Mesendoderm (in vitro differentiated cells): ENCODE data around the gene NT5C1B.

ENCODE experiments used
- DNase-seq: peaks from one replicate; pipeline ENCODE4 v3.0.0; 2013
- H2AK5ac ChIP-seq: 2 replicates; pipeline ENCODE4 v1.6.1; 2013; ENCODE audit warnings: low read length, inconsistent platforms
- H2BK120ac ChIP-seq: 2 replicates; pipeline ENCODE4 v1.6.1; 2013; ENCODE audit warnings: low read depth, mild to moderate bottlenecking, low read length, moderate library complexity, mixed read lengths
- H2BK15ac ChIP-seq: replicated peaks from 2 replicates; pipeline ENCODE4 v1.6.1; 2013; ENCODE audit warnings: low read depth, mild to moderate bottlenecking, moderate library complexity
- H2BK5ac ChIP-seq: 2 replicates; pipeline ENCODE4 v1.6.1; 2013; ENCODE audit warnings: low read length, inconsistent platforms
- H3K18ac ChIP-seq: 2 replicates; pipeline ENCODE4 v1.6.1; 2013; ENCODE audit warnings: mild to moderate bottlenecking, low read length, mixed read lengths
- H3K23ac ChIP-seq: one replicate; pipeline ENCODE4 v1.6.1; 2013; ENCODE audit warnings: low read length
- H3K27ac ChIP-seq: 2 replicates; pipeline ENCODE4 v1.5.1; 2013; ENCODE audit warnings: low read depth, mild to moderate bottlenecking, inconsistent platforms, low read length, moderate library complexity
- H3K27me3 ChIP-seq: 2 replicates; pipeline ENCODE4 v1.6.1; 2013; ENCODE audit warnings: low read length, control low read depth, mild to moderate bottlenecking, inconsistent platforms; ENCODE audit not compliant: insufficient read depth, poor library complexity
- H3K36me3 ChIP-seq: 2 replicates; pipeline ENCODE4 v1.6.1; 2013; ENCODE audit warnings: low read length, inconsistent platforms; ENCODE audit not compliant: control insufficient read depth, insufficient read depth
- H3K4ac ChIP-seq: one replicate; pipeline ENCODE4 v1.6.1; 2013; ENCODE audit warnings: low read depth, mild to moderate bottlenecking, low read length, moderate library complexity
- H3K4me1 ChIP-seq: 2 replicates; pipeline ENCODE4 v1.6.1; 2013; ENCODE audit warnings: low read depth, low read length, inconsistent platforms; ENCODE audit not compliant: control insufficient read depth
- H3K4me2 ChIP-seq: 2 replicates; pipeline ENCODE4 v1.6.1; 2013; ENCODE audit warnings: low read length
- H3K4me3 ChIP-seq: 2 replicates; pipeline ENCODE4 v1.5.1; 2013; ENCODE audit warnings: mild to moderate bottlenecking, low read length
- H3K56ac ChIP-seq: one replicate; pipeline ENCODE4 v1.6.1; 2013; ENCODE audit warnings: low read length
- H3K79me1 ChIP-seq: 2 replicates; pipeline ENCODE4 v1.6.1; 2013; ENCODE audit warnings: low read length, inconsistent platforms
- H3K79me2 ChIP-seq: 2 replicates; pipeline ENCODE4 v1.6.1; 2013; ENCODE audit warnings: mild to moderate bottlenecking, low read length; ENCODE audit not compliant: control insufficient read depth, insufficient read depth
- H3K9ac ChIP-seq: 2 replicates; pipeline ENCODE4 v1.6.1; 2013; ENCODE audit warnings: low read length, inconsistent platforms
- H4K5ac ChIP-seq: one replicate; pipeline ENCODE4 v1.6.1; 2013; ENCODE audit warnings: low read length
- H4K8ac ChIP-seq: one replicate; pipeline ENCODE4 v1.6.1; 2013; ENCODE audit warnings: low read depth, mild to moderate bottlenecking, control low read depth, low read length, moderate library complexity
- WGBS: extraction: QIAGEN DNeasy Blood & Tissue Kit; methylation state at CpG from one replicate; pipeline ENCODE4 v1.1.7; 2013; ENCODE audit warnings: low lambda C conversion rate, missing lambda C conversion rate; ENCODE audit not compliant: insufficient coverage; ENCODE audit errors: extremely low coverage; 5-methylcytosine and 5-hydroxymethylcytosine counted together

Gene NT5C1B

DNA sequence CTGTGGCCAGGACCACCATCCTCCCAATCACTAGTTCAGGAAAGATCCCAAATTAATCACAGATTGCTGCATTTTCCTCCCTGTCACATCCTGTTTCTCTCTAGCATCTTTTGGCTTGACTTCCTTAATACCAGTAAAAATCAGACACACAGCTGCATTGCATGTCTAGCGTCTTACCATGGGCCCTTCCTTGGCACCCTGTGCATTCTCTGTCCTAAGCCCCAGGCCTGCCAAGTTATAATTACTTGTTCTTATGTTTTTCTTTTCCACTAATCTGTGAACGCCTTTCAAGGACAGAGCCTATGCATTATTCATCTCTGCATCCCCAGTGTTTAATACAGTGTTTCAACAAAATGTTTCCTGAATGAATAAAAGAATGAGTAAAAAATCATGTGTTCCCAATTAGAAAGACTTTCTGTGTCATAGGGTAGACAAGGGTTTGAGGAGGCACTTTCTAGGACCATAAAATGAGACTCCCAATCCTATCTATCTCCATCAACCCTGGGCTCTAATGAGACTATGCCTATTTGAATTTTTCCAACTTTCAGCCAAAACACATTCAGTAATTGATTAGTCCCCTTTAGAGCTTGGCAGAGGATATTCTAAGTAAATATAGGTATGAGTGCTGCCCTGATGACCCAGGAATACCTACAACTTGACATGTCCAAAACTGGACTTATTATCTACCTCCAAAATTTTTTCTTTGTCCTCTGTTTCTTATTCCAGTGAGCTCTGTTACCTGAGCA is 10.3 kb upstream of the NT5C1B start:
- Histone ChIP-seq H2BK5ac (no peak overlapping the region), H3K23ac (no peak overlapping the region), H3K4me3 (no peak overlapping the region), H3K4me2 (no peak overlapping the region), H3K79me2 (no peaks in the 10 kb centered on the region), H2AK5ac (no peak overlapping the region), H3K56ac (no peak overlapping the region), H3K9ac (no peak overlapping the region), H3K27ac (no peak overlapping the region), H3K4me1 (no peaks in the 10 kb centered on the region), H3K18ac (no peak overlapping the region), H3K79me1 (no peaks in the 10 kb centered on the region), H2BK15ac (no peak overlapping the region), H3K36me3 (no peaks in the 10 kb centered on the region), H4K8ac (no peak overlapping the region), H4K5ac (no peak overlapping the region), H3K4ac (no peak overlapping the region), H2BK120ac (no peak overlapping the region), H3K27me3 (no peaks in the 10 kb centered on the region)
- no CpG with 5 or more reads among the region's 2 CpGs for WGBS
- no peak for DNase-seq

DNA sequence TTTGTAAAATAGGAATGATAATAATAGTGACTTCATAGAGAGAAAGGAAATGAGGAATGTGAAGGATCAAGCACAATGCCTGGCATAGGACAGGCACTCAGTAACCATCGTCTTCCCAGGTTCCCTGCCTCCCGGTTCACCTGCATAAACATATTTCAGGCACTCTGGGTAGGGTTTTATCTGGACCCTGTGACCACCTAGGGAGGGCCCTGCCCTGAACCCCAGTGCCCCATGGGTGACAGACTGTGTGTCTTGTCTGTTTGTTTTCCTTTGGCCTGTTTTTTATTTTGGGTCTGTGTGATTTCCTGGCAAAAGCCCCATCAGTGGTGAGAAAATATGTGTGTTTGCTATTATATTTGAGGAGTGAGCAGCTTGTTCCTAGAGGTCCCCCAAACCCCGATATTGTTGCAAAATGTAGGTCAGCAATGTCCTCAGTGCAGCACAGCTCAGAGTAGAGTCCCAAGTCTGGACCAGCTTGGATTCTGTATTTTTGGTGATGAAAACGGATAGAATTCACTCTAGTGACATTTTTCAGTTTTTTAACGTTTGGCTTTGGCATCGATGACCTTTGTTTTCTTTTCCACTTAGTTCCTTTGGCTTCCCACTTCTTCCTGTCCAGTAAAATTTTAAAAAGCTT is 9.6 kb upstream of the NT5C1B start:
- no peak overlapping the region for H3K9ac ChIP-seq
- H3K79me1 ChIP-seq, result no peaks in the 10 kb centered on the region
- H3K23ac ChIP-seq, result no peak overlapping the region
- no peak overlapping the region for H3K4me2 ChIP-seq
- H3K27me3 ChIP-seq, result no peaks in the 10 kb centered on the region
- no peak for DNase-seq
- no peaks in the 10 kb centered on the region for H3K36me3 ChIP-seq
- no peak overlapping the region for H2BK15ac ChIP-seq
- H3K4ac ChIP-seq, result no peak overlapping the region
- H3K56ac ChIP-seq, result no peak overlapping the region
- H4K8ac ChIP-seq, result no peak overlapping the region
- no peak overlapping the region for H3K18ac ChIP-seq
- WGBS, result no CpG with 5 or more reads among the region's 6 CpGs
- no peak overlapping the region for H2AK5ac ChIP-seq
- no peak overlapping the region for H3K27ac ChIP-seq
- H4K5ac ChIP-seq, result no peak overlapping the region
- H3K4me3 ChIP-seq, result no peak overlapping the region
- no peak overlapping the region for H2BK120ac ChIP-seq
- no peaks in the 10 kb centered on the region for H3K79me2 ChIP-seq
- H2BK5ac ChIP-seq, result no peak overlapping the region
- H3K4me1 ChIP-seq, result no peaks in the 10 kb centered on the region

DNA sequence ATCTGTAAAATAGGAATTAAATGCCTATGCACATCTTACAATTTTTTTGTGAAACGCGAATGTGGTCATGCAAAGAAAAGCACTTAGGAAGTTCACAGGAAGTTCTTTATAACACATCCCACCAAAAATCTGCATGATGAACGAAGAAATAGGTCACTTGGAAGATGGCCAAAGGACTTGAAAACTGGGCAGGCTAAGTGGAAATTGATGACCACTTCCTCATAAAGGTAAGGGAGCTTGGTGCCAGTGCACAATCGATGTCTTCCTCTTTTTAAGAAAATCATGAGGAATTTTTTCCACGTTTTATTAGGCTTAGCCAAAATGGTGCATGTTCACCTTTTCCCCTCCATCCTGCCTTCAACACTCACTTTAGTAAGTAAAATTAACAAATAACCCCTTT is 8.2 kb upstream of the NT5C1B start:
- no peak for DNase-seq
- WGBS, result no CpG with 5 or more reads among the region's 5 CpGs
- Histone ChIP-seq H2BK15ac (no peak overlapping the region), H2BK120ac (no peak overlapping the region), H3K4me2 (no peak overlapping the region), H3K23ac (no peak overlapping the region), H4K5ac (no peak overlapping the region), H3K18ac (no peak overlapping the region), H3K4ac (no peak overlapping the region), H3K79me2 (no peaks in the 10 kb centered on the region), H3K4me3 (no peak overlapping the region), H3K79me1 (no peaks in the 10 kb centered on the region), H3K9ac (no peak overlapping the region), H3K27me3 (no peaks in the 10 kb centered on the region), H3K36me3 (no peaks in the 10 kb centered on the region), H3K27ac (no peak overlapping the region), H4K8ac (no peak overlapping the region), H2BK5ac (no peak overlapping the region), H3K56ac (no peak overlapping the region), H3K4me1 (no peaks in the 10 kb centered on the region), H2AK5ac (no peak overlapping the region)

DNA sequence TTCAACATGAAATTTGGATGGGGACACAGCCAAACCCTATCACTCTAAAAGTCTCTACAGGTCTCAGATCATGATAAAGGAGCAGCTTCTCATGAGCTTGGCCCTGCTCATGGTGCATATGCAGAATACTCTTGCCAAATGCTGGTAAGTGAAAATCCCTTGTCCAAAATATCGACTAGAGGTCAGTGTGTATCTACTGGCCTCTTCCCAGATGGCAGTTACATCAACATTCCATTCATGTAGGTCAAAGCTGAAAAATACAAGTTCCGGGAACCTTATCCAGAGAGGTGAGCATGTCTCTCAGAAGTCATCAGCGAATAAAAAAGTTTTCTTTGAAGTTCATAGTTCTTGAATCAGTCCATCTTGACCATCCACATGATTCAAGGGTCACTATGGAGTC is 7.6 kb upstream of the NT5C1B start:
- Histone ChIP-seq H3K56ac (no peak overlapping the region), H3K79me2 (no peaks in the 10 kb centered on the region), H4K8ac (no peak overlapping the region), H3K23ac (no peak overlapping the region), H2BK5ac (no peak overlapping the region), H2BK120ac (no peak overlapping the region), H3K36me3 (no peaks in the 10 kb centered on the region), H3K9ac (no peak overlapping the region), H3K4me2 (no peak overlapping the region), H2AK5ac (no peak overlapping the region), H3K27ac (no peak overlapping the region), H3K4me1 (no peaks in the 10 kb centered on the region), H3K79me1 (no peaks in the 10 kb centered on the region), H3K4me3 (no peak overlapping the region), H3K27me3 (no peaks in the 10 kb centered on the region), H3K18ac (no peak overlapping the region), H3K4ac (no peak overlapping the region), H2BK15ac (no peak overlapping the region), H4K5ac (no peak overlapping the region)
- no CpG with 5 or more reads among the region's 3 CpGs for WGBS
- no peak for DNase-seq

DNA sequence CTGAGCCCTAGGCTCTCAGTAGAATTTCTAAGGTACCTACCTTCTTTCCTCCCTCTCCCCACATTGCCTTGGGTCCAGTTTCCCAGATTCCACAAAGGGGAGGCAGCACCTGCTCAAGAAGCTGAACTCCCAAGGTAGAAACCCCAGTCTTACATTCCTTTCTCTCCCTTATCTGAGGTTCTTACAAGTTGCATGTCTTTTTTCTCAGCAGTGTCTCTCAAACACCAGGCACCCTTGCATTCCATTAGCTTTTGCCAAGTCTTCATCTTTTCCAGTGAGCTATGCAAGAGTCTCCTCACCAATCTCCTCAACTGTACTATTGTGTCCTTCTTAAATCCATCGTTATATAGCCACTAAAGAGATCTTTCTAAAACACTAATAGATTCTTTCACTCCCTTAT is 4.1 kb upstream of the NT5C1B start:
- Histone ChIP-seq H3K56ac (no peak overlapping the region), H3K36me3 (no peaks in the 10 kb centered on the region), H3K9ac (no peak overlapping the region), H3K4me1 (no peaks in the 10 kb centered on the region), H4K8ac (no peak overlapping the region), H3K23ac (no peak overlapping the region), H2BK120ac (no peak overlapping the region), H2AK5ac (no peak overlapping the region), H3K79me2 (no peaks in the 10 kb centered on the region), H3K79me1 (no peaks in the 10 kb centered on the region), H2BK5ac (no peak overlapping the region), H3K27me3 (no peaks in the 10 kb centered on the region), H3K4ac (no peak overlapping the region), H3K4me3 (no peak overlapping the region), H3K4me2 (no peak overlapping the region), H3K18ac (no peak overlapping the region), H3K27ac (no peak overlapping the region), H2BK15ac (no peak overlapping the region), H4K5ac (no peak overlapping the region)
- WGBS, result no CpG with 5 or more reads among the region's 1 CpG
- peak; percentile 31 for DNase-seq

DNA sequence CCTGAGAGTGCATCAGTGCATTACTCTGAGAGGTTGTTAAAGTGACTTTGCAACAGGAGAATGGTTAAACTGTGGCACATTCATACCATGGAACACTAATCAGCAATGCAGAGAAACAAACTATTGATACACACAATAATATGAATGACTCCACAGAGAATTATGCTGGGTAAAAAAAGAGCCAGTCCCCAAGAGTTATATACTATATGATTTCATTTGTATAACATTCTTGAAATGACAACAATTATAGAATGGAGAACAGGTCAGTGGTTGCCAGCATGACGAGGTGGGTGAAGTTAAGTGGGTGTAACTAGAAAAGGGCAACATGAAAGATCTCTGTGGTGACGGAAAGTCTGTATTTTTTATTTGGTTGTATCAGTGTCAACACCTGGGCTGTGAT is 3.0 kb upstream of the NT5C1B start:
- H3K4me2 ChIP-seq, result no peak overlapping the region
- no peak overlapping the region for H2BK120ac ChIP-seq
- no peak overlapping the region for H3K18ac ChIP-seq
- H3K4me3 ChIP-seq, result no peak overlapping the region
- H2AK5ac ChIP-seq, result no peak overlapping the region
- H3K56ac ChIP-seq, result no peak overlapping the region
- H3K79me1 ChIP-seq, result no peaks in the 10 kb centered on the region
- H3K4me1 ChIP-seq, result no peaks in the 10 kb centered on the region
- no peak overlapping the region for H2BK5ac ChIP-seq
- no peak overlapping the region for H4K5ac ChIP-seq
- DNase-seq, result no peak
- no peak overlapping the region for H3K27ac ChIP-seq
- no peak overlapping the region for H2BK15ac ChIP-seq
- no peak overlapping the region for H3K9ac ChIP-seq
- no peak overlapping the region for H4K8ac ChIP-seq
- no CpG with 5 or more reads among the region's 2 CpGs for WGBS
- no peaks in the 10 kb centered on the region for H3K79me2 ChIP-seq
- no peaks in the 10 kb centered on the region for H3K36me3 ChIP-seq
- H3K23ac ChIP-seq, result no peak overlapping the region
- no peak overlapping the region for H3K4ac ChIP-seq
- H3K27me3 ChIP-seq, result no peaks in the 10 kb centered on the region
